Activated T-cell treated with anti-CD3 and anti-CD28 coated beads, Interleukin-2, amount 50 U/mL, for 24 hours (primary cell): Measurements from ENCODE around the gene DNAJC22.
"Not testable (repeated sequence)": the region's sequence is repeated elsewhere in the genome, so short reads cannot be mapped to it uniquely, and the experiment has no call there.

Experiments used
- DNase-seq: peaks from one replicate; pipeline ENCODE4 v3.0.0-alpha.2; 2020
- H3K27ac Mint-ChIP-seq: 2 replicates; pipeline ENCODE4 v1.8.0; 2020; ENCODE audit warnings: mild to moderate bottlenecking, mixed read lengths
- H3K27me3 Mint-ChIP-seq: 2 replicates; pipeline ENCODE4 v1.8.0; 2020; ENCODE audit warnings: mixed read lengths
- H3K36me3 Mint-ChIP-seq: 2 replicates; pipeline ENCODE4 v1.8.0; 2020; ENCODE audit warnings: low read depth, mixed read lengths
- H3K4me1 Mint-ChIP-seq: 2 replicates; pipeline ENCODE4 v1.8.0; 2020; ENCODE audit warnings: low read depth, mixed read lengths
- H3K4me3 Mint-ChIP-seq: 2 replicates; pipeline ENCODE4 v1.8.0; 2020; ENCODE audit warnings: mild to moderate bottlenecking, moderate library complexity, mixed read lengths
- H3K9me3 Mint-ChIP-seq: 2 replicates; pipeline ENCODE4 v1.8.0; 2020; ENCODE audit warnings: mixed read lengths

The DNAJC22 gene

GRCh38 chr12:49346659-49347310 lies at the start of gene DNAJC22:
DNAJC22 (plus strand) TSS chr12:49346888; CDS start chr12:49348873, 1,985 bp downstream.
- H3K4me1 Mint-ChIP-seq = peaks cover 46% of the 10 kb centered on the region
- H3K4me3 Mint-ChIP-seq = peak within 1 kb of the TSS; percentile 65
- no peak within 1 kb of the TSS for H3K27ac Mint-ChIP-seq
- no peaks in the 10 kb centered on the region for H3K36me3 Mint-ChIP-seq
- H3K9me3 Mint-ChIP-seq = no peaks in the 10 kb centered on the region
- DNase-seq = peak; percentile 67
- H3K27me3 Mint-ChIP-seq = peaks cover 81% of the 10 kb centered on the region

GRCh38 chr12:49297695-49298060 lies 49.0 kb upstream of the DNAJC22 start:
- DNase-seq = no peak
- no peaks in the 10 kb centered on the region for H3K9me3 Mint-ChIP-seq
- peaks cover 22% of the 10 kb centered on the region for H3K4me1 Mint-ChIP-seq
- H3K36me3 Mint-ChIP-seq = no peaks in the 10 kb centered on the region
- no peak overlapping the region for H3K27ac Mint-ChIP-seq
- H3K4me3 Mint-ChIP-seq = peak overlapping the region; percentile 42
- H3K27me3 Mint-ChIP-seq = peaks cover 72% of the 10 kb centered on the region

- peaks cover 22% of the 10 kb centered on the region for H3K4me1 Mint-ChIP-seq
- H3K27ac Mint-ChIP-seq = no peak overlapping the region
- H3K36me3 Mint-ChIP-seq = no peaks in the 10 kb centered on the region
- H3K27me3 Mint-ChIP-seq = peaks cover 77% of the 10 kb centered on the region
- H3K4me3 Mint-ChIP-seq = no peak overlapping the region
- no peak for DNase-seq
- H3K9me3 Mint-ChIP-seq = no peaks in the 10 kb centered on the region
Observed at GRCh38 chr12:49298160-49298559, 48.5 kb upstream of the DNAJC22 start.

GRCh38 chr12:49301760-49302159 lies 44.9 kb upstream of the DNAJC22 start:
- Mint-ChIP-seq H3K27me3 (peaks cover 53% of the 10 kb centered on the region), H3K27ac (no peak overlapping the region), H3K9me3 (no peaks in the 10 kb centered on the region), H3K4me1 (peaks cover 16% of the 10 kb centered on the region), H3K4me3 (no peak overlapping the region), H3K36me3 (no peaks in the 10 kb centered on the region)
- no peak for DNase-seq

GRCh38 chr12:49304161-49304560 lies 42.5 kb upstream of the DNAJC22 start:
- no peak for DNase-seq
- no peak overlapping the region for H3K27ac Mint-ChIP-seq
- no peaks in the 10 kb centered on the region for H3K36me3 Mint-ChIP-seq
- H3K4me1 Mint-ChIP-seq = peaks cover 5% of the 10 kb centered on the region
- H3K9me3 Mint-ChIP-seq = no peaks in the 10 kb centered on the region
- H3K4me3 Mint-ChIP-seq = no peak overlapping the region
- peaks cover 44% of the 10 kb centered on the region for H3K27me3 Mint-ChIP-seq

- peaks cover 47% of the 10 kb centered on the region for H3K27me3 Mint-ChIP-seq
- DNase-seq = no peak
- H3K4me1 Mint-ChIP-seq = peaks cover 5% of the 10 kb centered on the region
- H3K36me3 Mint-ChIP-seq = no peaks in the 10 kb centered on the region
- no peak overlapping the region for H3K27ac Mint-ChIP-seq
- H3K4me3 Mint-ChIP-seq = no peak overlapping the region
- no peaks in the 10 kb centered on the region for H3K9me3 Mint-ChIP-seq
Observed at GRCh38 chr12:49305762-49306510, 40.8 kb upstream of the DNAJC22 start.

GRCh38 chr12:49309386-49309785 lies 37.3 kb upstream of the DNAJC22 start:
- Mint-ChIP-seq H3K4me3 (no peak overlapping the region), H3K27ac (no peak overlapping the region), H3K36me3 (no peaks in the 10 kb centered on the region), H3K27me3 (peaks cover 40% of the 10 kb centered on the region), H3K4me1 (no peaks in the 10 kb centered on the region), H3K9me3 (no peaks in the 10 kb centered on the region)
- DNase-seq = no peak

GRCh38 chr12:49310451-49311000 lies 36.2 kb upstream of the DNAJC22 start:
- peaks cover 38% of the 10 kb centered on the region for H3K27me3 Mint-ChIP-seq

GRCh38 chr12:49314811-49315210 lies 31.9 kb upstream of the DNAJC22 start:
- no peak for DNase-seq
- no peaks in the 10 kb centered on the region for H3K4me1 Mint-ChIP-seq
- H3K36me3 Mint-ChIP-seq = no peaks in the 10 kb centered on the region
- H3K27me3 Mint-ChIP-seq = peaks cover 15% of the 10 kb centered on the region
- H3K27ac Mint-ChIP-seq = no peak overlapping the region
- H3K9me3 Mint-ChIP-seq = no peaks in the 10 kb centered on the region
- no peak overlapping the region for H3K4me3 Mint-ChIP-seq

More at GRCh38 chr12:49310451-49311000, 36.2 kb upstream of the DNAJC22 start:
- H3K36me3 Mint-ChIP-seq, H3K4me3 Mint-ChIP-seq, DNase-seq, H3K9me3 Mint-ChIP-seq, H3K27ac Mint-ChIP-seq, H3K4me1 Mint-ChIP-seq: not testable (repeated sequence)

GRCh38 chr12:49317118-49317517 lies 29.6 kb upstream of the DNAJC22 start:
- H3K9me3 Mint-ChIP-seq, DNase-seq, H3K4me1 Mint-ChIP-seq, H3K27ac Mint-ChIP-seq, H3K27me3 Mint-ChIP-seq, H3K36me3 Mint-ChIP-seq, H3K4me3 Mint-ChIP-seq: not testable (repeated sequence)

- H3K27ac Mint-ChIP-seq = peak overlapping the region; percentile 2
- H3K4me3 Mint-ChIP-seq, DNase-seq, H3K9me3 Mint-ChIP-seq, H3K27me3 Mint-ChIP-seq: not testable (repeated sequence)
- peaks cover 20% of the 10 kb centered on the region for H3K4me1 Mint-ChIP-seq
- peaks cover 22% of the 10 kb centered on the region for H3K36me3 Mint-ChIP-seq
Observed at GRCh38 chr12:49320411-49321103, 26.1 kb upstream of the DNAJC22 start.

- DNase-seq = no peak
- Mint-ChIP-seq H3K36me3 (peaks cover 39% of the 10 kb centered on the region), H3K4me1 (peaks cover 20% of the 10 kb centered on the region), H3K4me3 (peak overlapping the region; percentile 99), H3K27ac (peak overlapping the region; percentile 96), H3K9me3 (no peaks in the 10 kb centered on the region), H3K27me3 (no peaks in the 10 kb centered on the region)
Observed at GRCh38 chr12:49322367-49322707, 24.4 kb upstream of the DNAJC22 start.

GRCh38 chr12:49322708-49323523 lies 23.8 kb upstream of the DNAJC22 start, which contains the start of gene TROAP:
TROAP (plus strand) TSS chr12:49323255; CDS start chr12:49323609, 354 bp downstream.
- DNase-seq = peak; percentile 95
- Mint-ChIP-seq H3K36me3 (peaks cover 43% of the 10 kb centered on the region), H3K9me3 (no peaks in the 10 kb centered on the region), H3K27me3 (no peaks in the 10 kb centered on the region), H3K4me3 (peak within 1 kb of the TSS; percentile 99), H3K27ac (peak within 1 kb of the TSS; percentile 96), H3K4me1 (peaks cover 20% of the 10 kb centered on the region)

GRCh38 chr12:49323524-49324097 lies 23.1 kb upstream of the DNAJC22 start:
- Mint-ChIP-seq H3K4me3 (peak overlapping the region; percentile 99), H3K27ac (peak overlapping the region; percentile 96)

More at GRCh38 chr12:49323524-49324097, 23.1 kb upstream of the DNAJC22 start:
- H3K27me3 Mint-ChIP-seq = no peaks in the 10 kb centered on the region
- peaks cover 46% of the 10 kb centered on the region for H3K36me3 Mint-ChIP-seq
- DNase-seq = no peak
- no peaks in the 10 kb centered on the region for H3K9me3 Mint-ChIP-seq
- H3K4me1 Mint-ChIP-seq = peaks cover 20% of the 10 kb centered on the region
